Duodenal mucosa (tissue), 2 donors: ENCODE data around the gene TNPO2.
A peak's percentile ranks its signal among the peaks of the same experiment; 100 is the strongest.

Experiments
- H3K27ac ChIP-seq: one replicate; pipeline ENCODE4 v1.7.0; 2013; ENCODE audit warnings: low read depth, low read length
- H3K27me3 ChIP-seq, 2 donors: one replicate each; pipeline ENCODE4 v1.7.0; 2013; ENCODE audit warnings: low read length in 2 of 2, control low read depth in 1 of 2; ENCODE audit not compliant: insufficient read depth in 2 of 2, control insufficient read depth in 1 of 2
- H3K36me3 ChIP-seq, 2 donors: one replicate each; pipeline ENCODE4 v1.7.0; 2013; ENCODE audit warnings: low read length in 2 of 2, control low read depth in 1 of 2; ENCODE audit not compliant: insufficient read depth in 2 of 2, control insufficient read depth in 1 of 2
- H3K4me1 ChIP-seq, 2 donors: one replicate each; pipeline ENCODE4 v1.7.0; 2013; ENCODE audit warnings: low read length in 2 of 2, control low read depth in 1 of 2; ENCODE audit not compliant: insufficient read depth in 2 of 2, control insufficient read depth in 1 of 2
- H3K4me3 ChIP-seq, 2 donors: one replicate each; pipeline ENCODE4 v1.7.0; 2013; ENCODE audit warnings: low read length in 2 of 2, low read depth in 1 of 2
- H3K9ac ChIP-seq, 2 donors: one replicate each; pipeline ENCODE4 v1.7.0; 2013; ENCODE audit warnings: low read length in 2 of 2, low read depth in 1 of 2
- H3K9me3 ChIP-seq, 2 donors: one replicate each; pipeline ENCODE4 v1.7.0; 2013; ENCODE audit warnings: low read length in 2 of 2, control low read depth in 1 of 2; ENCODE audit not compliant: control insufficient read depth in 1 of 2

The TNPO2 gene

GRCh38 chr19:12757544-12758274 lies 34.0 kb upstream of the TNPO2 start:
- Histone ChIP-seq H3K27me3 (no peaks in the 10 kb centered on the region), H3K27ac (no peak overlapping the region), H3K4me1 (peaks cover 0 to 7% of the 10 kb centered on the region in 2 donors), H3K9ac (peak overlapping the region in 1 of 2 donors; percentile 43), H3K4me3 (peak overlapping the region; percentile 47 to 48), H3K36me3 (peaks cover 0 to 5% of the 10 kb centered on the region in 2 donors), H3K9me3 (no peaks in the 10 kb centered on the region)

- H3K9ac ChIP-seq, result no peak overlapping the region
- no peaks in the 10 kb centered on the region for H3K9me3 ChIP-seq
- H3K4me1 ChIP-seq, result peaks cover 0 to 7% of the 10 kb centered on the region in 2 donors
- H3K4me3 ChIP-seq, result no peak overlapping the region
- H3K27ac ChIP-seq, result no peak overlapping the region
- H3K36me3 ChIP-seq, result no peaks in the 10 kb centered on the region
- H3K27me3 ChIP-seq, result peaks cover 5 to 7% of the 10 kb centered on the region in 2 donors
These were observed 32.6 kb upstream of the TNPO2 start for GRCh38 chr19:12756150-12756883.

GRCh38 chr19:12754465-12755196 lies 30.9 kb upstream of the TNPO2 start:
- peaks cover 6 to 22% of the 10 kb centered on the region in 2 donors for H3K27me3 ChIP-seq
- H3K4me1 ChIP-seq, result peaks cover 0 to 7% of the 10 kb centered on the region in 2 donors
- H3K9me3 ChIP-seq, result no peaks in the 10 kb centered on the region
- no peaks in the 10 kb centered on the region for H3K36me3 ChIP-seq
- no peak overlapping the region for H3K27ac ChIP-seq
- H3K4me3 ChIP-seq, result no peak overlapping the region
- no peak overlapping the region for H3K9ac ChIP-seq

GRCh38 chr19:12752056-12752781 lies 28.5 kb upstream of the TNPO2 start:
- Histone ChIP-seq H3K9me3 (peaks cover 4 to 5% of the 10 kb centered on the region in 2 donors), H3K27ac (no peak overlapping the region), H3K9ac (no peak overlapping the region), H3K27me3 (peaks cover 6 to 23% of the 10 kb centered on the region in 2 donors), H3K36me3 (peaks cover 11% of the 10 kb centered on the region in 2 donors), H3K4me3 (no peak overlapping the region), H3K4me1 (no peaks in the 10 kb centered on the region)

- Histone ChIP-seq H3K27me3 (peaks cover 6 to 23% of the 10 kb centered on the region in 2 donors), H3K27ac (no peak within 1 kb of the TSS)
These were observed 27.9 kb upstream of the TNPO2 start, which contains the start of gene BEST2 for GRCh38 chr19:12751635-12752034. Gene BEST2, plus strand, starts transcription at chr19:12751791. Its CDS starts 802 bp downstream, at chr19:12752593.

GRCh38 chr19:12750851-12751250 lies 27.1 kb upstream of the TNPO2 start:
- peaks cover 15 to 20% of the 10 kb centered on the region in 2 donors for H3K36me3 ChIP-seq
- H3K9me3 ChIP-seq, result peaks cover 4 to 8% of the 10 kb centered on the region in 2 donors
- no peak overlapping the region for H3K9ac ChIP-seq
- H3K4me3 ChIP-seq, result no peak overlapping the region
- peaks cover 6 to 23% of the 10 kb centered on the region in 2 donors for H3K27me3 ChIP-seq
- H3K4me1 ChIP-seq, result no peaks in the 10 kb centered on the region
- no peak overlapping the region for H3K27ac ChIP-seq

More at GRCh38 chr19:12751635-12752034, 27.9 kb upstream of the TNPO2 start, which contains the start of gene BEST2:
- peaks cover 4 to 8% of the 10 kb centered on the region in 2 donors for H3K9me3 ChIP-seq
- peaks cover 14 to 15% of the 10 kb centered on the region in 2 donors for H3K36me3 ChIP-seq
- no peak within 1 kb of the TSS for H3K9ac ChIP-seq
- no peaks in the 10 kb centered on the region for H3K4me1 ChIP-seq
- no peak within 1 kb of the TSS for H3K4me3 ChIP-seq

GRCh38 chr19:12749938-12750521 lies 26.3 kb upstream of the TNPO2 start:
- Histone ChIP-seq H3K4me1 (no peaks in the 10 kb centered on the region), H3K36me3 (peaks cover 18 to 28% of the 10 kb centered on the region in 2 donors), H3K9me3 (peaks cover 4 to 8% of the 10 kb centered on the region in 2 donors), H3K9ac (no peak overlapping the region), H3K4me3 (no peak overlapping the region), H3K27me3 (peaks cover 6 to 23% of the 10 kb centered on the region in 2 donors), H3K27ac (no peak overlapping the region)

- no peak overlapping the region for H3K9ac ChIP-seq
- H3K36me3 ChIP-seq, result peaks cover 18 to 31% of the 10 kb centered on the region in 2 donors
- H3K27me3 ChIP-seq, result peaks cover 6 to 23% of the 10 kb centered on the region in 2 donors
- no peaks in the 10 kb centered on the region for H3K4me1 ChIP-seq
- no peak overlapping the region for H3K27ac ChIP-seq
- H3K9me3 ChIP-seq, result peaks cover 4 to 8% of the 10 kb centered on the region in 2 donors
- H3K4me3 ChIP-seq, result no peak overlapping the region
These were observed 24.8 kb upstream of the TNPO2 start for GRCh38 chr19:12748489-12748888.

GRCh38 chr19:12745166-12745897 lies 21.6 kb upstream of the TNPO2 start:
- no peaks in the 10 kb centered on the region for H3K4me1 ChIP-seq
- peaks cover 4 to 8% of the 10 kb centered on the region in 2 donors for H3K9me3 ChIP-seq
- peaks cover 18 to 35% of the 10 kb centered on the region in 2 donors for H3K36me3 ChIP-seq
- H3K27me3 ChIP-seq, result peaks cover 0 to 7% of the 10 kb centered on the region in 2 donors
- H3K4me3 ChIP-seq, result no peak overlapping the region
- H3K9ac ChIP-seq, result no peak overlapping the region
- no peak overlapping the region for H3K27ac ChIP-seq
